Duodenal mucosa (tissue), 2 donors: ENCODE data around the gene POLD3.

ENCODE experiments used
- H3K27ac ChIP-seq: one replicate; pipeline ENCODE4 v1.7.0; 2013; ENCODE audit warnings: low read depth, low read length
- H3K27me3 ChIP-seq, 2 donors: one replicate each; pipeline ENCODE4 v1.7.0; 2013; ENCODE audit warnings: low read length in 2 of 2, control low read depth in 1 of 2; ENCODE audit not compliant: insufficient read depth in 2 of 2, control insufficient read depth in 1 of 2
- H3K36me3 ChIP-seq, 2 donors: one replicate each; pipeline ENCODE4 v1.7.0; 2013; ENCODE audit warnings: low read length in 2 of 2, control low read depth in 1 of 2; ENCODE audit not compliant: insufficient read depth in 2 of 2, control insufficient read depth in 1 of 2
- H3K4me1 ChIP-seq, 2 donors: one replicate each; pipeline ENCODE4 v1.7.0; 2013; ENCODE audit warnings: low read length in 2 of 2, control low read depth in 1 of 2; ENCODE audit not compliant: insufficient read depth in 2 of 2, control insufficient read depth in 1 of 2
- H3K4me3 ChIP-seq, 2 donors: one replicate each; pipeline ENCODE4 v1.7.0; 2013; ENCODE audit warnings: low read length in 2 of 2, low read depth in 1 of 2
- H3K9ac ChIP-seq, 2 donors: one replicate each; pipeline ENCODE4 v1.7.0; 2013; ENCODE audit warnings: low read length in 2 of 2, low read depth in 1 of 2
- H3K9me3 ChIP-seq, 2 donors: one replicate each; pipeline ENCODE4 v1.7.0; 2013; ENCODE audit warnings: low read length in 2 of 2, control low read depth in 1 of 2; ENCODE audit not compliant: control insufficient read depth in 1 of 2

POLD3 gene

DNA sequence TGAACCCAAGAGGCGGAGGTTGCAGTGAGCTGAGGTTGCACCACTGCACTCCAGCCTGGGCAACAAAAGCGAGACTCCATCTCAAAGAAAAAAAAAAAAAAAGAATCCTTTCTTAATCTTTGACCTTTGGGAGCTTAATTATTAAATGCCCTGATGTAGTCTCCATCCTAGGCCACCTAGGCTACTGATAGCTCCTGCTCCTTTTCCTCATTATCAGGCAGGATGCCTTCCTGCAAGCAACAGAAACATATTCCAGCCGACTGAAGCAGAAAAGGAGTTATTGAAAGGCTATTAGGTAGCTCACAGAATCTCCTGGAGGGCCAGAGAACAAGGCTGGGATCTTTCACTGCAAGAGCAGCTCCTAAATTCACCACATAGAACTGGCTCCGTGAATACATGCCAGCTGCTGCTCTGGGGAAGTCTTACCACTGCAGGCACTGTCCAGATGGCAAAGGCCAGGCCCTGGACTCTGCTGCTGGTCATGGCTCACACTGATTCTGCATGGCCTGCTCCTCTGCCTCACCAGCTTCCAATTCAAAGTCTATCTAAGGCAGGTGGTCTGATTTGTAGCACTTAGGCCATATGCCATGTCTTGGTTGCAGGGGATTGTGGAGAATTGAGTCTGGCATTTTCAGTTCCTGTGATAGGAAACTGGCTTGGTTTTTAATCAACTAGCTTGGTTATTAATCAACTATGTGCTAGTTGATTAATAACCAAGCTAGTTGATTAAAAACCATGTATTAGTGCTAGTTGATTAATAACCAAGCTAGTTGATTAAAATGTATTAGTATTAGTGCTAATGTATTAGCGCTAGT is 26.0 kb upstream of the POLD3 start:
- Histone ChIP-seq H3K36me3 (no peaks in the 10 kb centered on the region), H3K27me3 (no peaks in the 10 kb centered on the region)

DNA sequence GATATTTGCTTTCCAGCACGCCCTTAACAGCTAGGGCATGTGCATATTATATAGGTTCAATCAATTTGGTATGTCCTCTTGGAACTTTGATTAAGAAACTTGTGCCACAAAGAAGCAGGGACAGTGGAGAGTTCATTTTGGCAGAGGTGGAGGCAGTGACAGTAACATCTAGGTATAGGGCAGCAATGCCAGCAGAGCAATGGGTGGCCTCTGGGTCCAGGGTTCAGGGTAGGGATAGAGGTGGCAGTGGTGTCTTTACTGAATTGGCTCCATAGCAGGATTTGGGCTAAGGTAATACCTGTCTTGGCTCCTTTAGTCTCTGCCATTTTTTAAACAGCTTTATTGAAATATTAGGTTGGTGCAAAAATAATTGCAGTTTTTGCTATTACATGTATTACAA is 24.4 kb upstream of the POLD3 start:
- Histone ChIP-seq H3K27ac (no peak overlapping the region), H3K9ac (no peak overlapping the region), H3K4me1 (peaks cover 25 to 37% of the 10 kb centered on the region in 2 donors)

More for the DNA sequence above, 26.0 kb upstream of the POLD3 start:
- H3K27ac ChIP-seq: peak overlapping the region; percentile 4
- H3K4me3 ChIP-seq: peak overlapping the region; percentile 44 to 52
- peak overlapping the region in 1 of 2 donors; percentile 9 for H3K9ac ChIP-seq
- H3K4me1 ChIP-seq: peaks cover 19 to 29% of the 10 kb centered on the region in 2 donors
- peaks cover 0 to 3% of the 10 kb centered on the region in 2 donors for H3K9me3 ChIP-seq

DNA sequence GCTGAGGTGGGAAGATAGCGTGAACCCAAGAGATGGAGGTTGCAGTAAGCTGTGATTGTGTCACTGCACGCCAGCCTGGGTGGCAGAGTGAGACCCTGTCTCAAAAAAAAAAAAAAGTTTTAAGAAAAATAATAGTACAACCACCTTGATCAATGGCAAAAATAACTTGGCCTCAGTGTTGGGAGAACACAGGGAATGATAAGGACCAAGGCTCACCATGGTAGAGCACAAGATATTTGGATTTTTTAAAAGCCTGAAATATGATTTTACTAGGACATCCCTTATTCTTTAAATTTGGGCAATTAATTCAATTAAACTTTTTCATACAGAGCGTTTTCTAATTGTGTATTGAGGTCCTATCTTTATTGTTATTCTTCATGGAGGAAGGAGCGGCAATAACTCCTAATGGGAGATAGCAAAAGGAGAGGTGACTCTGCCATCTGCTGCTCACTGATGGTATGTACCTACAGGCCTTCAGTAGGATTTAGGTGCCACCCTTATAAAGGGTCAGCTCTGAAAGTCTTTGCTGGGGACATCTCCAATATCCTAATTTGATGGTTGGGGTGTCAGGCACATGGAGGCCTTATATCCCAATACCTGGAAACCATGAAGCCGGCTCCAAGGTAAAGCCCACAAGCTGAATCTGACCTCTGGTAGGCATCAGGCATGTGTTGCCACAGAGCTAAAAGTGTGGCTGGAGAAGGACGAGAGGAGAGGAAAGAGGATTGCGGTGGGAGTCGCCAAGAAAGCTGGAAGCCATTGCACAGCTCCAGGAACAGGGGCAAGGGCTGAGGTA is 21.9 kb upstream of the POLD3 start:
- Histone ChIP-seq H3K4me1 (peaks cover 25 to 42% of the 10 kb centered on the region in 2 donors), H3K4me3 (peak overlapping the region in 1 of 2 donors; percentile 7), H3K9me3 (no peaks in the 10 kb centered on the region), H3K36me3 (no peaks in the 10 kb centered on the region), H3K27me3 (no peaks in the 10 kb centered on the region), H3K9ac (no peak overlapping the region), H3K27ac (no peak overlapping the region)

More for the DNA sequence above, 24.4 kb upstream of the POLD3 start:
- Histone ChIP-seq H3K36me3 (no peaks in the 10 kb centered on the region), H3K9me3 (no peaks in the 10 kb centered on the region), H3K27me3 (no peaks in the 10 kb centered on the region), H3K4me3 (no peak overlapping the region)

DNA sequence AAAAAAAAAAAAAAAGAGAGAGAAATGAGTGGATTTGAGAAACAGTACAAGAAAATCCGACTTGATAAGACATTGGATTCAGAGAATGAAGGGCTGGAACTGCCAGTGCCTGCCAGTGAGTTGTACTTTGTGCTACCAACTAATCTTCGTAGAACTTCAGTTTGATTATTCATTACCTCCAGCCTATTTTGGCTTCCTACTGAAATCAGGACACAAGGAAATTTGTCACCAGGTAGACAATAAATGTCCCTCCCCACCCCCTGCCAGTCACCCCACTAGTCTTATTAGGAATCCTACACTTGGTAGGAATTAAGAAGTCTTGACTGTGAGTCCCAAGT is 21.4 kb upstream of the POLD3 start:
- H3K4me1 ChIP-seq: peaks cover 25 to 42% of the 10 kb centered on the region in 2 donors
- H3K4me3 ChIP-seq: peak overlapping the region; percentile 7 to 13
- peak overlapping the region; percentile 58 for H3K27ac ChIP-seq
- H3K9me3 ChIP-seq: no peaks in the 10 kb centered on the region
- peak overlapping the region in 1 of 2 donors; percentile 21 for H3K9ac ChIP-seq
- no peaks in the 10 kb centered on the region for H3K36me3 ChIP-seq
- no peaks in the 10 kb centered on the region for H3K27me3 ChIP-seq

DNA sequence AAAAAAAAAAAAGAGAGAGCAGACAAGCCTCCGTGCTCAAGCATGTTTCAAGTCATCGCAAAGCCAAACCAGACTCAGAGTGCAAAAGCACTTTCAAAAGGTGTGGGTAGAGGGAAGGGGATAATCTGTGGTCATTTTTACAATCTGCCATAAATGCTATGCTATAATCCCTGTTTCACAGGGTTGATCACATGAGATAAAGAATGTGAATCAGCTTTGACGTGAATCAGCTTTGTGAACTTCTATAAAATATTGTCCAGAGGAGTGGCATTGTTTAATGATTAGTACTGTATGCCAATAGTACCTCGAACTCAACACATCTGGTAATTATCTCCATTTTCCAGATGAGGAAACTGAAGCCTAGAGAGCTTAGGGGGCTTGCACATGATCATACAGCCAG is 20.0 kb upstream of the POLD3 start:
- Histone ChIP-seq H3K4me3 (no peak overlapping the region), H3K9ac (no peak overlapping the region), H3K9me3 (no peaks in the 10 kb centered on the region), H3K36me3 (no peaks in the 10 kb centered on the region), H3K4me1 (peaks cover 16 to 30% of the 10 kb centered on the region in 2 donors), H3K27me3 (no peaks in the 10 kb centered on the region), H3K27ac (no peak overlapping the region)

DNA sequence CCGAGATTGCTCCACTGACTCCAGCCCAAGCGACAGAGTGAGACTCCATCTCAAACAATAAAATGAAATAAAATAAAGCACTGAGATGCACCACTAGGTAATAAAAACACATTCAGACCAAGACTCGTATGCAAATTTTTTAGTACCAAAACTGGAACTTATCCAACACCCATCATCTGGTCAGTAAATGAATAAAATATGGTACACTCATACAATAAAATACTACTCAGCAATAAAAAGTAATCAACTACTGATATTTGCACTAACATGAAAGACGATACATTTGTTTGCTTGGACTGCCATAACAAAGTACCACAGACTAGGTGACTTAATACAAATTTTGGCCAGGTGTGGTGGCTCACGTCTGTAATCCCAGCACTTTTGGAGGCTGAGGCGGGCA is 17.8 kb upstream of the POLD3 start:
- Histone ChIP-seq H3K27ac (no peak overlapping the region), H3K9me3 (no peaks in the 10 kb centered on the region), H3K27me3 (no peaks in the 10 kb centered on the region), H3K4me1 (peaks cover 18 to 35% of the 10 kb centered on the region in 2 donors), H3K4me3 (no peak overlapping the region), H3K9ac (no peak overlapping the region), H3K36me3 (no peaks in the 10 kb centered on the region)

DNA sequence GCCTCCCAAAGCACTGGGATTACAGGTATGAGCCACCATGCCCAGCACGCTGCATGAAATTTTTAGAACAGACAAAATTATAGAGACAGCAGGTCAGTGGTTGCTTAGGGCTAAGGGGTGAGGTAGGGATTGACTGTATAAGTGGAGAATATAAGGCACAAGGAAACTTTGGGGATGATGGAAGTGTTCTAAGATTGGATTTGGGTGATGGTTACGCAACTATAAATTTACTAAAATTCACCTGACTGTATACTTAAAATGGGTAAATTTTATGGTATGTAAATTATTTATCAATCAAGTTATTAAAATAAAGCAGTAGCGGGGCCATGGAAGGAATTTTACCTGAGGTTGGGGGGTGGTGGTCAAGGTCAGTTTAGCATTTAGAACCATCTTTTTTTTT is 16.4 kb upstream of the POLD3 start:
- H3K9ac ChIP-seq: no peak overlapping the region
- H3K27ac ChIP-seq: no peak overlapping the region
- no peak overlapping the region for H3K4me3 ChIP-seq
- H3K27me3 ChIP-seq: no peaks in the 10 kb centered on the region
- H3K9me3 ChIP-seq: no peaks in the 10 kb centered on the region
- H3K36me3 ChIP-seq: no peaks in the 10 kb centered on the region
- H3K4me1 ChIP-seq: peaks cover 31 to 42% of the 10 kb centered on the region in 2 donors

DNA sequence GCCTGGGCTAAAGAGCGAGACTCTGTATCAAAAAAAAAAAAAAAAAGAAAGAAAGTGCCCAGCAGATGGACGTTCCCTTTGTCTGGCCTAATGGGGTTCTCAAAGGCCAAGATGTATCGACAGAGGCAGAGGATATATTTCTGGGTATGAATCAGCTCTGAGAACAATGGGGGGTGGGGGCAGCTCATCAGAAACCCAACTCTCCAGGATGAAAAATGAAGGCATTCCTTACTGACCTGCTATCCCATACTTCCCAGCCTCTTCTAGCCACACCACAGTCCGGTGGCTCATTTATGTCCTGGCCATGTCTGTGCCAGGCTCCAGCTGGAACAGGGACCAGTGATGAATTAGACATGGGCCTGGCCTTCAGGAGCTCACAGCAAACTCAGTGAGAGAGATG is 15.2 kb upstream of the POLD3 start:
- Histone ChIP-seq H3K9ac (no peak overlapping the region), H3K27me3 (no peaks in the 10 kb centered on the region), H3K36me3 (no peaks in the 10 kb centered on the region), H3K27ac (no peak overlapping the region), H3K9me3 (no peaks in the 10 kb centered on the region), H3K4me1 (peaks cover 35 to 39% of the 10 kb centered on the region in 2 donors), H3K4me3 (no peak overlapping the region)

DNA sequence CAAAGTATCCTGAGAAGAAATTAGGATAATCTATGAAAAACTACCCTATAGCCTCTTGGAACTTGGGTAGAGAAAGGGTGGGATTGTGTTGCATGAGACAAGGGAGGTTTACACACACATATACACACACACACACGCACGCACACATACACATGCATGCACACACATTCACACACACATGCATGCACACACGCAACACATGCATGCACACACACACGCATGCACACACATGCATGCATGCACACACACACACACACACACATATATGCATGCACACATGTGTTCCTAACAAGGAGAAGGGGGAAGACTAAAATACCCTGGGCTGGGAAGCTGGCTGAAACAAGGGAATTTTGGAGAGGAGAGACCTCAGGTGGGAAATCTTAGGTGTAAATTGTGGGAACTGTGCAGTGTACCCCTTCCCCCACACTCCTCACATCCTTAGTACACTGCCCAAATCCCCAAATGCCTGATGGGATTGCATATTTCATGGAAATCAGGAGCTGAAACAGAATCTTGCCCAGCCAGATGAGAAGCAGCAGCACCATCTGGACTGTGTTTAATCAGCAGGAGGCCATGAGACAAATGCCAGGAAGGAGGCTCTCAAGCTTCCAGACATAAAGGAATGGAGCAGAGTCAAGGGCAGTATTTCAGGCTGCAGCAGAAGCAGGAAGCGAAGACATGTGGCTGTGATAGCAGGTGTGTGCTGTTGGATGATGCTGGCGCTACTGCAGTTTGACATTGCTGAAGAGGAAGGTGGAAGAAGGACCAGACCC is 14.6 kb upstream of the POLD3 start:
- Histone ChIP-seq H3K9me3 (no peaks in the 10 kb centered on the region), H3K27ac (no peak overlapping the region), H3K4me1 (peaks cover 38 to 41% of the 10 kb centered on the region in 2 donors), H3K4me3 (no peak overlapping the region), H3K27me3 (no peaks in the 10 kb centered on the region), H3K9ac (no peak overlapping the region), H3K36me3 (no peaks in the 10 kb centered on the region)
